WERI-Rb-1 (cell line): ENCODE data around the gene TRIM69.

Experiments
- DNase-seq: peaks from one replicate; pipeline ENCODE4 v3.0.0-alpha.2; 2020
- H3K27ac ChIP-seq: fragments of 250-450 bp; sonication (Bioruptor Pico); 2 replicates; pipeline ENCODE4 v1.5.1; 2020; ENCODE audit warnings: mild to moderate bottlenecking, moderate library complexity
- H3K27me3 ChIP-seq: fragments of 250-450 bp; sonication (Bioruptor Pico); 2 replicates; pipeline ENCODE4 v1.5.1; 2021; ENCODE audit warnings: mild to moderate bottlenecking, low read depth, moderate library complexity; ENCODE audit not compliant: insufficient read depth, severe bottlenecking
- H3K36me3 ChIP-seq: fragments of 250-450 bp; sonication (Bioruptor Pico); 2 replicates; pipeline ENCODE4 v1.5.1; 2020; ENCODE audit warnings: mild to moderate bottlenecking, moderate library complexity
- H3K4me3 ChIP-seq: 2 replicates; pipeline ENCODE4 v1.5.1; 2011; ENCODE audit warnings: low read depth, mild to moderate bottlenecking, control low read depth, low read length
- H3K9me3 ChIP-seq: fragments of 250-450 bp; sonication (Bioruptor Pico); 2 replicates; pipeline ENCODE4 v1.5.1; 2021; ENCODE audit warnings: mild to moderate bottlenecking, moderate library complexity; ENCODE audit not compliant: severe bottlenecking
- CTCF ChIP-seq: IDR thresholded peaks from 2 replicates; pipeline ENCODE4 v1.5.1; 2011; ENCODE audit warnings: low read depth, mild to moderate bottlenecking, control low read depth, inconsistent platforms, low read length

TRIM69 gene

GRCh38 chr15:44788748-44789147 is 52.4 kb downstream of the TRIM69 start:
- Histone ChIP-seq H3K27me3 (no peaks in the 10 kb centered on the region), H3K27ac (no peak overlapping the region), H3K4me3 (no peak overlapping the region), H3K9me3 (no peaks in the 10 kb centered on the region), H3K36me3 (no peaks in the 10 kb centered on the region)
- TF ChIP-seq CTCF, result no peak
- no peak for DNase-seq

GRCh38 chr15:44790215-44790614 is 53.9 kb downstream of the TRIM69 start:
- DNase-seq, result no peak
- Histone ChIP-seq H3K27me3 (no peaks in the 10 kb centered on the region), H3K9me3 (no peaks in the 10 kb centered on the region), H3K4me3 (no peak overlapping the region), H3K36me3 (no peaks in the 10 kb centered on the region), H3K27ac (no peak overlapping the region)
- TF ChIP-seq CTCF, result no peak

- DNase-seq, result no peak
- H3K27ac ChIP-seq, result no peak overlapping the region
- no peak overlapping the region for H3K4me3 ChIP-seq
- H3K9me3 ChIP-seq, result no peaks in the 10 kb centered on the region
- no peak for TF ChIP-seq CTCF
- no peaks in the 10 kb centered on the region for H3K36me3 ChIP-seq
- no peaks in the 10 kb centered on the region for H3K27me3 ChIP-seq
Observed at GRCh38 chr15:44790656-44791055, 54.3 kb downstream of the TRIM69 start.

DNA sequence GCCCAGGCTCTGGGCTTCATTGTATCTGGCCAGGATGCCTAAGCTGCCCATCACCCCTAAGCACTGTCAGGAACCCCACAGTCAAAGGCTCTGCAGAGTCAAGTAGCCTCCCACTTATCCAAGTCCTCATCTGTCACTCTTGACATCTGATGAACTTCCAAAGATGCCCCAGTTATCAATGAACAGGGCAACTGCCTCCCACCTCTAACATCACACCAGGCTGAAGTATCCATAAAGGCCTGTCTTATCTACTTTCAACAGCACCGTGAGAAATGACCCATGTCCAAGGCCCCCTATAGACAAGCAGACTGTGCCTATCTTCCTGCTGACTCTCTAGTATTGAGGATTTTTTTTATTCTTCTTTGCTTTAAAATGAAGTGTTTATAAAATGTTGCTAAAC is 56.4 kb downstream of the TRIM69 start:
- TF ChIP-seq CTCF, result no peak
- Histone ChIP-seq H3K4me3 (no peak overlapping the region), H3K27ac (no peak overlapping the region), H3K9me3 (no peaks in the 10 kb centered on the region), H3K27me3 (no peaks in the 10 kb centered on the region), H3K36me3 (no peaks in the 10 kb centered on the region)
- DNase-seq, result no peak

GRCh38 chr15:44794072-44794471 is 57.7 kb downstream of the TRIM69 start:
- no peaks in the 10 kb centered on the region for H3K36me3 ChIP-seq
- no peaks in the 10 kb centered on the region for H3K27me3 ChIP-seq
- no peak overlapping the region for H3K4me3 ChIP-seq
- TF ChIP-seq CTCF, result no peak
- DNase-seq, result no peak
- no peak overlapping the region for H3K27ac ChIP-seq
- no peaks in the 10 kb centered on the region for H3K9me3 ChIP-seq

DNA sequence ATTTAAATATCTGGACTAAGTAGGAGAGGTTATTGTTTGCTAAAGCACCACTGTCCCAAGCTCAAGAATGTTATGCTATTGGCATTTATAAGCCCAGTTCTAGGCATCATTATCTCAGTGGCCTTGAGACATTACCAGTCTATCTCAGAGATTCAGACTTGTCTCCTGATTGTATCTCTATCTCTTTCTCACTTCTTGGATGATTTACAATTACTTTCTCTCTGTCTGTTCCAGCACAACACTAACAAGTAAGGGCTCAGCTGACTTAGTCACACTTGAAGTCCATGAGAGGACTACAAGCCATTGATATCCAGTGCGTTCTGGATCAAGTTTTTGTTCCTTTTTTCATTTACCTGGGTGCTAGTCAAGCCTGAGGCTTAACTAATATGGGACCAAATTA is 60.2 kb downstream of the TRIM69 start:
- no peaks in the 10 kb centered on the region for H3K27me3 ChIP-seq
- no peak for DNase-seq
- no peak overlapping the region for H3K27ac ChIP-seq
- H3K4me3 ChIP-seq, result no peak overlapping the region
- no peaks in the 10 kb centered on the region for H3K36me3 ChIP-seq
- TF ChIP-seq CTCF, result no peak
- H3K9me3 ChIP-seq, result no peaks in the 10 kb centered on the region
